Measurements from ENCODE around the gene GLYR1.

DNA sequence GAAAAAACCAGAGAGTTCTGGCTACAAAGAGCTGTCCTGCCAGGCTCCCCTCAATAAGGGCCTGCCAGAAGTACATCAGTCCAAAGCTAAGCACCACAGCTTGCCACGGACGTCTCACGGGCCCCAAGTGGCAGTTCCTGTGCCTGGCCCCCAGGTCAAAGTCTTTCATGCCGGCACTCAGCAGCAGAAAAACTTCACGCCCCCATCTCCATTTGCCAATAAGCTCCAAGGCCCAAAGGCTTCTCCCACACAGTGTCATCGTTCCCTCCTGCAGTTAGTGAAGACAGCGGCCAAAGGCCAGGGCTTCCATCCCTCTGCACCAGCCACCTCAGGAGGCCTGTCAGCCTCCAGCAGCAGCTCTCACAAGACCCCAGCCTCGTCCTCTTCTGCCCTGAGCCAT lies 27.6 kb upstream of the GLYR1 start:
- TF ChIP-seq, protein P1, sequence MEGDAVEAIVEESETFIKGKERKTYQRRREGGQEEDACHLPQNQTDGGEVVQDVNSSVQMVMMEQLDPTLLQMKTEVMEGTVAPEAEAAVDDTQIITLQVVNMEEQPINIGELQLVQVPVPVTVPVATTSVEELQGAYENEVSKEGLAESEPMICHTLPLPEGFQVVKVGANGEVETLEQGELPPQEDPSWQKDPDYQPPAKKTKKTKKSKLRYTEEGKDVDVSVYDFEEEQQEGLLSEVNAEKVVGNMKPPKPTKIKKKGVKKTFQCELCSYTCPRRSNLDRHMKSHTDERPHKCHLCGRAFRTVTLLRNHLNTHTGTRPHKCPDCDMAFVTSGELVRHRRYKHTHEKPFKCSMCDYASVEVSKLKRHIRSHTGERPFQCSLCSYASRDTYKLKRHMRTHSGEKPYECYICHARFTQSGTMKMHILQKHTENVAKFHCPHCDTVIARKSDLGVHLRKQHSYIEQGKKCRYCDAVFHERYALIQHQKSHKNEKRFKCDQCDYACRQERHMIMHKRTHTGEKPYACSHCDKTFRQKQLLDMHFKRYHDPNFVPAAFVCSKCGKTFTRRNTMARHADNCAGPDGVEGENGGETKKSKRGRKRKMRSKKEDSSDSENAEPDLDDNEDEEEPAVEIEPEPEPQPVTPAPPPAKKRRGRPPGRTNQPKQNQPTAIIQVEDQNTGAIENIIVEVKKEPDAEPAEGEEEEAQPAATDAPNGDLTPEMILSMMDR (IDR thresholded peaks at IDR 0.05): no peak
- TF ChIP-seq POLR2AphosphoS5 (IDR thresholded peaks at IDR 0.05; ENCODE audit: low read depth, low read length): no peak
- TF ChIP-seq, protein P2, sequence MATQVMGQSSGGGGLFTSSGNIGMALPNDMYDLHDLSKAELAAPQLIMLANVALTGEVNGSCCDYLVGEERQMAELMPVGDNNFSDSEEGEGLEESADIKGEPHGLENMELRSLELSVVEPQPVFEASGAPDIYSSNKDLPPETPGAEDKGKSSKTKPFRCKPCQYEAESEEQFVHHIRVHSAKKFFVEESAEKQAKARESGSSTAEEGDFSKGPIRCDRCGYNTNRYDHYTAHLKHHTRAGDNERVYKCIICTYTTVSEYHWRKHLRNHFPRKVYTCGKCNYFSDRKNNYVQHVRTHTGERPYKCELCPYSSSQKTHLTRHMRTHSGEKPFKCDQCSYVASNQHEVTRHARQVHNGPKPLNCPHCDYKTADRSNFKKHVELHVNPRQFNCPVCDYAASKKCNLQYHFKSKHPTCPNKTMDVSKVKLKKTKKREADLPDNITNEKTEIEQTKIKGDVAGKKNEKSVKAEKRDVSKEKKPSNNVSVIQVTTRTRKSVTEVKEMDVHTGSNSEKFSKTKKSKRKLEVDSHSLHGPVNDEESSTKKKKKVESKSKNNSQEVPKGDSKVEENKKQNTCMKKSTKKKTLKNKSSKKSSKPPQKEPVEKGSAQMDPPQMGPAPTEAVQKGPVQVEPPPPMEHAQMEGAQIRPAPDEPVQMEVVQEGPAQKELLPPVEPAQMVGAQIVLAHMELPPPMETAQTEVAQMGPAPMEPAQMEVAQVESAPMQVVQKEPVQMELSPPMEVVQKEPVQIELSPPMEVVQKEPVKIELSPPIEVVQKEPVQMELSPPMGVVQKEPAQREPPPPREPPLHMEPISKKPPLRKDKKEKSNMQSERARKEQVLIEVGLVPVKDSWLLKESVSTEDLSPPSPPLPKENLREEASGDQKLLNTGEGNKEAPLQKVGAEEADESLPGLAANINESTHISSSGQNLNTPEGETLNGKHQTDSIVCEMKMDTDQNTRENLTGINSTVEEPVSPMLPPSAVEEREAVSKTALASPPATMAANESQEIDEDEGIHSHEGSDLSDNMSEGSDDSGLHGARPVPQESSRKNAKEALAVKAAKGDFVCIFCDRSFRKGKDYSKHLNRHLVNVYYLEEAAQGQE (IDR thresholded peaks at IDR 0.05; ENCODE audit: insufficient read depth in 1 of 2, low read depth in 2 of 2, low read length in 1 of 2): no peak
- TF ChIP-seq SIN3A (IDR thresholded peaks at IDR 0.05; ENCODE audit: borderline replicate concordance, insufficient read depth, low read depth, low read length): no peak
- no peak for TF ChIP-seq TCF7L2 (IDR thresholded peaks at IDR 0.05; ENCODE audit: low read depth, low read length)
